Measurements from ENCODE around the gene NHSL1. TPM values are rescaled to one million over a fixed set of nuclear protein-coding genes. Genes with fewer than 3 reads are reported as not detected.

Gene NHSL1
- total RNA-seq, 1 donor from 2014 or later, result 15.4 TPM

DNA sequence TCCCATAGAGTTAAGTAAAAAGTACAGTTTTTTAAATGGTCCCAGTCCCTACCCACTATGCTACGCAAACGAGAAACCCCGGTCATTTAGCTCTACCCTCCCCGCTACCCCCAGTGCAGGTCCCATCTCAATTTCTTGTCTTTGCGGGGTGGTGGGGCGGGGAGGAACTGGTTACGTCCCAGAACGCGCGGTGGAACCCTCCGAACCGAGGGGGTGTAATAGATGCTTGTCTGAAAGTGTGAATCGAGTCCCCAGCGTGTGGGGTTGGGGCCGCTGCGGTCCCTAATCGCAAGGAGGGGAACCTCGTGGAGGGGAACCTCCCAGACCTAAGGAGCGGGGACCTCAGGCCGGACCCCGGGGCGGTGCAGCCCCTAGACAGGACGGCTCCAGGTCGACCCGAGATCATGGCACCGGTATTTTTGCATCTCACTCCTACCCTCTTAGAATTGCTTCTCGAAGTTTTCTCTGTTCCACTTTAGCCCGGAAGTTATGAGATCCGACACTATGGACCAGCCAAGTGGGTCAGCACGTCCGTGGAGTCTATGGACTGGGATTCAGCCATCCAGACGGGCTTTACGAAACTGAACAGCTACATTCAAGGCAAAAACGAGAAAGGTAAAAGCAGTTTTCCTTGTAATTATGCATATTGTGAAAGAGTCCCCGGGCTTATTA lies 94.5 kb downstream of the NHSL1 start:
- DNase-seq (ENCODE audit: low read depth, low spot score), result no peak

DNA sequence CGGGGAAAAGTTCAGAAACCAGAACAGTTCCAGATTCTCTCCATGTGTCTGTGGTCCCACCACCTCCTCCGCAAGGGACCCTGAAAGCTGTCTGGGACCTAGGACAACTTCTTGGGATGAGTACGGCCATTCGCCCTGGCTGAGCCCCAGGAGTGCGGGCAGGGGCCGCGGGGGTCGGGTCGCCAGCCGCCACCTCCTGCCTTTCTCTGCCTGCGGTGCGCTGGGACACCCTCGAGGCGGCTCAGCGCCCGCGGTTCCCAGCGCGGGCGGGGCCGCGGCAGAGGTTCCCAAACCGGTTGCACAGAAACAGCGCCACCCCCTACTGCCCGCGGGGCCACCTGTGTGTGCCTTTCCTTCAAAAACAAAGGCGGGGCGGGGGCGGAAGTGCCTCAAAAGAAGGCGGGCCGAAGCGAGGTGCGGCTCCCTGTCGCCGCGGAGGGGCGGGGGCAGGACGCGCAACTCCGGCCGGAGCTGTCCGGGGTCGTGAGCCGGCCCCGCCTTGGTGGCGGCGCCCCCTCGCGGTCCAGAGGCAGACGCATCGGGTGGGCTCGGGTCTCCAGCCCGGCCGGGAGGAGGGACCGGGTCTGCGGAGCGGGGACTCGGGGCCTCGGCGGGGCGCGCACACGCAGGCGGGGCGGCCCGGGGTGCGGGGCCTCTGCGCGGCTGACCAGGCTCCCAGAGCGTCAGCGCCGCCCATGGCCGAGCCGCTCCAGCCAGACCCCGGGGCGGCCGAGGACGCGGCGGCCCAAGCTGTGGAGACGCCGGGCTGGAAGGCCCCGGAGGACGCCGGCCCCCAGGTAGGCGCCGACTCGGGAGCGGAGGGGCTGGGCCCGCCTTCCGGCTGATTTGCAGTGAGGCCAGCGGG lies 95.3 kb downstream of the NHSL1 start, which contains the start of gene HEBP2:
Gene HEBP2, plus strand, starts transcription at position 423 of the 865 bp plus-strand sequence. Its CDS starts 273 bp downstream, at position 696.
- DNase-seq (ENCODE audit: low read depth, low spot score), result peak; percentile 39

- DNase-seq (ENCODE audit: low read depth, low spot score), result no peak
Measured at GRCh38 chr6:138403324-138403800, 95.9 kb downstream of the NHSL1 start.

DNA sequence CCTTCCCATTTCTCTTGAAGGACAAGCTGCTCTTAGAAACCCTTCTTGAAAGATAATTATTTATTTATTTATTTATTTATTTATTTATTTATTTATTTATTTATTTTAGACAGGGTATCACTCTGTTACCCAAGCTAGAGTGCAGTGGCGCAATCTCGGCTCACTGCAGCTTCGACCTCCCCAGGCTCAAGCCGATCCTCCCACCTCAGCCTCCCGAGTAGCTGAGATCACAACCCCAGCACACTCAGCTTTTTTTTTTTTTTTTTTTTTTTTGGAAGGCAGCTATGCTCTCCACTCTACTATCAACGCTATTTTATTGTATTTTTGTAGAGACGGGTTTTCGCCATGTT lies 96.5 kb downstream of the NHSL1 start:
- no peak for DNase-seq (ENCODE audit: low read depth, low spot score)

DNA sequence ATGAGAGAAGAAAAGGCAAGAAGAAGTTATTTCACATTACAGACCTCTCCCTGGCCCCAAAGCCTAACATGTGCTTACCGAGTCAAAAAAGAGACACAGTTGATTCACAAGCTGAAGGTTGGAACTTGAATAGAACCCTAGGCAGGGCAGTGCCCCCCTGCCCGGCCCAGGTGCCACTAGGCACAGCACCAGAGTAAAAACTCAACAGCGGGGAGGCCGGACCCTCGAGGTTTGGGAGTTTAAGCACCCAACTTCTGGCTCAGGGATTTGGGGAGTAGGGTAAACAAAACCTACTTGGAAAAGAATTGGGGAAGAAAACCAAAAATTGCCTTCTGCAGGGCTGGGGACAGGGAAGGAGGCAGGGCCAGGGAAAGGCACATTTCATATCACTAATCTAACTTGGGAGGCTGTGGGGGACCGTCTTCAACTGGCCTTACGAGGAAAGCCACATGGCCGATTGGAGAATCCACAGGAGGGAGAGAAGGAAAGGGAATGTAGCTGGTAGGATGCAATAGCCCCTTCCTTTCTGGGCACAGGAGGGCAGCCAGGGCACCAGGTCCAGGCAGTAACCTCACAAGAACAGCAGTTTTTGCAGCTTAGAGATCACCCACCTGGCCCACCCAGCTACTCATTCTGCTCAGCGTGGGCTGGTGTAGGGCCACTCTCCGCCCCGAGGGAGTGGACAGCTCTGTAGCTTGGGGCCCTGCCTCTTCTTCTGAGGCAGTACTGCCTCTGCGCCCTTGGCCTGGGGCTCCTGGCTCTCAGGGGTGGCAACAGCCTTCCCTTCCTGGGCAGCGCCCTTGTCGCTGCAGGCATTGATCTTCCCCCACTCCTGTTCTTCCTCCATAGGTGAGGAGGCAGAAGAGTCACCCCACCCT lies 97.1 kb downstream of the NHSL1 start:
- DNase-seq (ENCODE audit: low read depth, low spot score), result no peak

- DNase-seq (ENCODE audit: low read depth, low spot score), result no peak
Measured at GRCh38 chr6:138400326-138400725, 99.0 kb downstream of the NHSL1 start.

- no peak for DNase-seq (ENCODE audit: low read depth, low spot score)
Measured at GRCh38 chr6:138397128-138398122, 101.9 kb downstream of the NHSL1 start.

DNA sequence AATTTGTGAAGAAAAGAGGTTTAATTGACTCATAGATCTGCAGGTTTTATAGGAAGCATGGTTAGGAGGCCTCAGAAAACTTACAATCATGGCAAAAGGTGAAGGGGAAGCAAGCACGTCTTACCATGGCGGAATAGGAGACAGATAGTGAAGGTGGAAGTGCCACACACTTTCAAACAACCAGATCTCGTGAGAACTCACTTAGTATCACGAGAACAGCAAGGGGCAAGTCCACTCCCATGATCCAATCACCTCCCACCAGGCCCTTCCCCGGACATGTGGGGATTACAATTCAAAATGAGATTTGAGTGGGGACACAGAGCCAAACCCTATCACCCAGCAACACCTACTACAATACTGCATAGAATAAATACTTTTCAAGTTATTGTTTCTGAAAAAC lies 102.6 kb downstream of the NHSL1 start:
- DNase-seq (ENCODE audit: low read depth, low spot score), result no peak

GRCh38 chr6:138393871-138394783 lies 105.2 kb downstream of the NHSL1 start:
- DNase-seq (ENCODE audit: low read depth, low spot score), result no peak

DNA sequence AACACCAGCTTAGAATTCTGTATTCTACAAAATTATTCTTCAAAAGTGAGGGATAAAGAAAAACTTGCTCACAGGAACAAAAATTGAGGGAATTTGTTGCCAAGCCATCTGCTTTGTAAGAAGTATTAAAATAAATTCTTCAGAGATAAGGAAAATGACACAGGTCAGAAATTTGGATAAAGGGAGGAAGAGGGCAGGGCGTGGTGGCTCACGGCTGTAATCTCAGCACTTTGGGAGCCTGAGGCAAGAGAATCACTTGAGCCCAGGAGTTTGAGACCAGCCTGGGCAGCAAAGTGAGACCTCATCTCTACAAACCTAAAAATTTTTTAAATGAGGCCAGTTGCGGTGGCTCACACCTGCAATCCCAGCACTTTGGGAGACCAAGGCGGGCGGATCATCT lies 109.7 kb downstream of the NHSL1 start:
- no peak for DNase-seq (ENCODE audit: low read depth, low spot score)

DNA sequence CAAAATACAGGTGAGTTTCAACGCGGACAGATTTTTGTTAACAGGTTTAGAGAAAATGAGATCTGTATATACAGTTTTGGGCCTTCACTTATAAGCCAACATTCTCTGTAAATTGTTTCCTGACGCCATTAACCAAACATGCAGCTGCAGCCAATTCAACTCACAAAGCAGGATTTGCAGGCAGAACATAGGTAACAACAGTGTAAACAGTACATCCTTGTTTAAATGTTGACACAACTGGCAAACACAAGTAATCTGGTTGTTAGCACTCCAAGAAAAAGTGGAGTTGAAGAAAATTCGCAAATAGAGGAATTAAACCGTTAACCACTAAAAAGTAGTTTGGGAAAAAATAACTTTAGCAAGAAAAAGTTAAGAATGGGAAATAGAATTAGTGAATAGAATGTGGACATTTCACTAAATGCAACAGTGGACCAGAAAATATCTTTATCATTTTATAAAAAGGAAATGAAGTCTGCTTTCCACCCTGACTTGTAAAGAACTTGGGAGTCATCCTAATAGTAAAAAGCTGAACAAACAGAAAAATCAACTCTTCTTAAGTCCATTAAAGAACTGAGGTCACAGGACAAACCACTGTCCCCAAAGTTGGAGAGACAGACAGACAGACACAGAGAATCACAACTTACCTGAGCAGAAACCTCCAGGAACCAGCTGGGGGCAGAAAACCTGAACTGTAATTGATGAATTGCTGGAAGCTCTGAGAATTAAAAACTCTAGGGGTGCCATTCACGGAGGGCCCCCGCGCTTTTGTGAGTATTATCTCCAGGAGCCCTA lies 111.5 kb downstream of the NHSL1 start:
- DNase-seq (ENCODE audit: low read depth, low spot score), result no peak

GRCh38 chr6:138386897-138387296 lies 112.4 kb downstream of the NHSL1 start:
- no peak for DNase-seq (ENCODE audit: low read depth, low spot score)

- DNase-seq (ENCODE audit: low read depth, low spot score), result no peak
Measured at GRCh38 chr6:138383776-138384175, 115.5 kb downstream of the NHSL1 start.

- no peak for DNase-seq (ENCODE audit: low read depth, low spot score)
Measured at GRCh38 chr6:138382498-138383265, 116.6 kb downstream of the NHSL1 start.

GRCh38 chr6:138378463-138378862 lies 120.8 kb downstream of the NHSL1 start:
- DNase-seq (ENCODE audit: low read depth, low spot score), result no peak

- DNase-seq (ENCODE audit: low read depth, low spot score), result no peak
Measured at GRCh38 chr6:138377844-138378243, 121.5 kb downstream of the NHSL1 start, which contains the start of gene SMIM28. TSS of gene SMIM28 (plus strand) at chr6:138377905. CDS start at chr6:138378073, 168 bp downstream.

GRCh38 chr6:138377042-138377441 lies 122.3 kb downstream of the NHSL1 start:
- DNase-seq (ENCODE audit: low read depth, low spot score), result no peak

DNA sequence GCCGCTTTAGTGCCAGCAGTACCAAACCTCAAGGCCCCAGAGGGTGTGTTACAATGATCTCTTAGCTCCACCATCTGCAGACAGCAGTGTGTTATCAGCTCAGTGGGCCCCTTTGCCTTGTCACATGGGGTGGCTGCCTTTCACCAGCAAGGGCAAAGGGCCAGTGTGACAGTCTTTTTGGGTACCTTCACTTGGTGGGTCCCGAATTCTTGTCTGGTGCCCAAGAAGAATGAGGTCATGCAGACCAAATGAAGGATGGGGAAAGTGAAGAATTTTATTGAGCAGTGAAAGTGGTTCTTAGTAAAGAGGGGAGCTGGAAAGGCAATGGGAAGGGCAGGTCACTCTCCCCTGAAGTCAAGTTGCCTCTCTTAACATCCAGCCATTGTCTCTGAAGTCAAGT lies 124.5 kb downstream of the NHSL1 start:
- DNase-seq (ENCODE audit: low read depth, low spot score), result no peak

Data from pulmonary artery endothelial cell (primary cell).